ELF-1 (cell line): ENCODE measurements around the gene SSBP4.

Source experiments
- DNase-seq: peaks from one replicate; pipeline ENCODE4 v3.0.0-alpha.2; 2016; ENCODE audit warnings: low read depth, low spot score

The SSBP4 gene

GRCh38 chr19:18420930-18421329 is 1.7 kb downstream of the SSBP4 start:
- DNase-seq: no peak

GRCh38 chr19:18421371-18421959 is 2.3 kb downstream of the SSBP4 start:
- no peak for DNase-seq

DNA sequence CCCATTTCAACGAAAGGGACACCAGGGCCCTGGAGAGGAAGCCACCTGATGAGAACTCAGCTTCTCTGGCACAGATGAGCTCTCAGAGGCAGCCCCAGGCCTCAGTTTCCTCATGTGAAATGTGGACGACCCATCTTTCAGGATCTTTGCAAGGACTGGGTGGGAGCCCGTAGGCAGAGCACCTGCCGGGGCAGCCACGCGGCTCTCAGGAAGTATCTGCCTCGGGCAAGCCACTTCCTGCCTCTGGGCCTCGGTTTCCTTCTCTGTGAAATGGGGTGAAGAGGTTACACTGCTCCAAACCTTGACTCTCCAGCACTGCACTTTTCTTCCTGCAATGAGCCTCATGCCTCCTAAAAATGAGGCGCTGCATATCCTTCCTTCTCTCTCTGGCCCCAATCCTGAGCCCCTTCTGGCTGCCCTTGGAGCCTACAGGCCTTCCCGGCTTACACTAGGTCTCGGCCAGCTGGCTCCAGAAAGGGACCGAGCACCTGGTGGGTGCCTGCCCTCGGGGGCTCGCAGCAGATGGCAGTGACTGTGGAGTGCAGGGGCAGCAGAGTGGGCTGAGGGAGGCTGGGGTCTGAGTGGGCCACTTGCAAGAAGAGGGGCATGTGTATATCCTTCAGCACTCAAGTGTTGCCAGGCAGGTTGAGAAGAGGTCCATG is 3.5 kb downstream of the SSBP4 start:
- DNase-seq: no peak

- DNase-seq: no peak
These were observed 4.2 kb downstream of the SSBP4 start for GRCh38 chr19:18423258-18424020.

- no peak for DNase-seq
These were observed 5.1 kb downstream of the SSBP4 start for GRCh38 chr19:18424122-18424889.

- DNase-seq: no peak
These were observed 5.8 kb downstream of the SSBP4 start for GRCh38 chr19:18424890-18425514.

- no peak for DNase-seq
These were observed 6.6 kb downstream of the SSBP4 start for GRCh38 chr19:18425515-18426415.

DNA sequence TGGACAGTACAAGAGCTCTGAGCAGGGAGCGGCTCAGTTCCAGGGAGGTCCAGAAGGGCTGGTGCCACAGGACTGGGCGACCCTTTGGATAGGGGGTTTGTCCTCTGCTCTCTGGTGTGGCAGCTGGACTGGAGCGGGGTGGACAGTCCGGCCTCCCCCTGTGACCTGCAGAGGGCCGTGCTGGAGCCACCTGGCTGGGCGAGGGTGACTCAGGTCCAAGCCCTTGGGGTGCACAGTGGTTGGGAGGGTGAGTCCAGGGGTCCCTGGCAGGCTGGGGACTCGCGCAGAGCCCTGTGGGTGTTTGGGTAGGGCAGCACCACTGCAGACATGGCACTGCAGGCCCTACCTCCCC is 7.2 kb downstream of the SSBP4 start:
- DNase-seq: no peak

DNA sequence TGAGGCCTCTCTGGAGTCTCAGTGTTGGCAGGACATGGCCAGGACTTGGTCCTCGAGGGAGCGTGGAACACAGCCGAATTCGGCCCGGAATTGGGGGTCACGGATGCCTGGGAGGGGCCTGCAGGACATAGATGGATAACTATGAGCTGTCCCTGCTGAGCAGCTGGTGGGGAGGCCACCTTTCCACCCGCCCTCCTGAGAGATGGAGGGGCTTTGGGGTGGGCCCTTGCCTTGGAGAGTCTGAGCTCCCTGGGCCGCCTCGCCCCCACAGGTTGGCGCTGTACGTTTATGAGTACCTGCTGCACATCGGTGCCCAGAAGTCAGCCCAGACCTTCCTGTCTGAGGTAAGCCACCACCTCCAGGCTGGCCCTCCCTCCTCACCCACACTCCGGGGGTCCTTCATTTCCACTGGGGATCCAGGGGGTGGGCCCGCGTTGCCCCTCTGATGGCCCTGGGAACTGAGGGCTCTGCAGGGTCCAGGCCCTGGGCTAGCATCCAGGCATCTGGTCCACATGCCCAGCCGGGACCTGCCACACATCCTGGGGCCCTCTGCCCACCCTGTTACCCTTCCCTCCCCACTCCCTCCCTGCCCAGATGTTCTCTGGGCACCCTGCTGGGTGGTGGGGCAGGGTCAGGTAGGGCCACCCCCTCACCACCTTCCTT is 8.0 kb downstream of the SSBP4 start:
- DNase-seq: no peak

DNA sequence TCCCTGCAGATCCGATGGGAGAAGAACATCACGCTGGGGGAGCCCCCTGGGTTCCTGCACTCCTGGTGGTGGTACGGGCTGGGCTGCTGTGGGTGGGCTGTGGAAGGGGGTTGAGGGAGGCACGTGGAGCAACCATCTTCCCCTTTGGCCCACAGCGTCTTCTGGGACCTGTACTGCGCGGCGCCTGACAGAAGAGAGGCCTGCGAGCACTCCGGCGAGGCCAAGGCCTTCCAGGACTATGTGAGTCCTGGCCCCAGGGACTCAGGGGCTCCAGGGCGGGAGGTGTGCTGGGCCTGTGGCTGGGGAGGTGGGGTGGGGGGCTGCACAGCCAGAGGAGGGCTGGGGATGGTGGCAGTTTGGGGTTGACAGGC is 8.5 kb downstream of the SSBP4 start:
- DNase-seq: no peak

DNA sequence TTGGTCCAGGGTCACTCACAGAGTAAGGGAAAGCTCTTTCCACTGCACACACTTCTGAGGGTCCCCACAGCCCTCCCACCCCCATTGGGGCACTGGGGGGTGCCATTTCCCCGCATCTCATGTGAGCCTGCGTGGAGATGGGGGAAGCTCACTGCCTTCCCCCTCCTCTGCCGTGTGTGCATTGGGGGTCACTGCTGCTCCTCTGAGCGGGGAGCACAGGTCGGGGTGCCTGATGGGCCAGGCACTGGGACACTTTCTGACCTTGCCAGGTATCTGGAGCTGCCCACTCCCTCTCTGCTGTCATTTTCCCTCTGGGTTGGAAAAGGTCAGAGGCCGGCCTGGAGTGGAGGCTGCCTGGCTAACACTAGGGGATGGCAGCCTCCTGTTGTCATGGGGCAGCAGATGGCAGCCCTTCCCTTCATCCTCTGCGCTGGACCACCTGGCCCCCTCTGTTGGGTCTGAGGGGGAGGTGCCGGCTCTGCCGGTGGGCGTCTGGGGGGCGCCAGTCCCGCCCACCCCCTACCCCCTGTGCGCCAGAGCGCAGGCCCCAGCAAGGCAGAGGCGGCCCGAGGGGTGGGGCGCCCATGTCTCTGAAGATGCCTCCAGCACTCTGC is 9.1 kb downstream of the SSBP4 start:
- DNase-seq: no peak

DNA sequence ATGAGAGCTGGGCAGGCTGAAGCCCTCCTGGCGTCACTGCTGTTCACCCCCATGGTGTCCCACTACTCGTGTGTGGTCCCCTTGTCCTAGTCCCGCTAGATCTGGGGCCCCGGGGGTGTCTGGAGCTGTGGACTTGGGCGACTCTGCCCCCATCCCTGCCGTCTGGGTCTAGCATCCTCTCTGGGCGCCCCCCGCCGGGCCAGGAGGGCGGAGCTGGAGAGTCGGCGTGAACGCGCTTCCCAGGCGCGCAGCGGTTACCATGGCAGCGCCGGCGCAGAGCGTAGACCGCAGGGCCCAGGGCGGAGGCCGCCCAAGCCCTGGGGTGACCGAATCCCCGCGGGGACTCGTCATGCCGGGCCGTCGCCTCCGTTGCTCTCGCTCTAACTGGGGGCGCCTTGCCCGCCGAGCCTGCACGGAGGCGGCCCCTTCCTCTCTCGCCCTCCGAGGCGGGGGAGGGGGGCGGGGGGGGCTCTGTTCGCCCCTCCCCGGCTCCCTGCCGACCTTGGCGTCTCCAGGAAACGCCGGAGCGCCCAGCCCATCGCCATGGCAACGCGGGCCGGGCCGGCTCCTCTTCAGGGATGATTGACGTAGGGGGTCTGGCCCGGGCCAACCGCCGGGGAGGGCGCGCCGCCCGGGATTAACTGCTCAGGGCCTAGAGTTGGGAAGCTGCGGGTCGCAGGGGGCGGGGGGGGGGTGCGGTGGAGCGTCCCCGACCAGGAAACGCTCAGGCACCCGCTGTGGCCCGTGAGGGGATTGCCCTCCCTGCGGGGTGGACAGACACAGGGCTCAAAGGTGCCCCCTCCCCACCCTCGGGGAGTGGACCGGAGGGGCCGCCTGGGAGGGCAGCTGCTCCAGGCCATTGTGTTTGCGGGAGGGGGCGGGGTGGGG is 9.8 kb downstream of the SSBP4 start:
- peak; percentile 95 for DNase-seq

- DNase-seq: no peak
These were observed 10.7 kb downstream of the SSBP4 start for GRCh38 chr19:18429717-18430416.

- no peak for DNase-seq
These were observed 11.4 kb downstream of the SSBP4 start for GRCh38 chr19:18430417-18431144.

DNA sequence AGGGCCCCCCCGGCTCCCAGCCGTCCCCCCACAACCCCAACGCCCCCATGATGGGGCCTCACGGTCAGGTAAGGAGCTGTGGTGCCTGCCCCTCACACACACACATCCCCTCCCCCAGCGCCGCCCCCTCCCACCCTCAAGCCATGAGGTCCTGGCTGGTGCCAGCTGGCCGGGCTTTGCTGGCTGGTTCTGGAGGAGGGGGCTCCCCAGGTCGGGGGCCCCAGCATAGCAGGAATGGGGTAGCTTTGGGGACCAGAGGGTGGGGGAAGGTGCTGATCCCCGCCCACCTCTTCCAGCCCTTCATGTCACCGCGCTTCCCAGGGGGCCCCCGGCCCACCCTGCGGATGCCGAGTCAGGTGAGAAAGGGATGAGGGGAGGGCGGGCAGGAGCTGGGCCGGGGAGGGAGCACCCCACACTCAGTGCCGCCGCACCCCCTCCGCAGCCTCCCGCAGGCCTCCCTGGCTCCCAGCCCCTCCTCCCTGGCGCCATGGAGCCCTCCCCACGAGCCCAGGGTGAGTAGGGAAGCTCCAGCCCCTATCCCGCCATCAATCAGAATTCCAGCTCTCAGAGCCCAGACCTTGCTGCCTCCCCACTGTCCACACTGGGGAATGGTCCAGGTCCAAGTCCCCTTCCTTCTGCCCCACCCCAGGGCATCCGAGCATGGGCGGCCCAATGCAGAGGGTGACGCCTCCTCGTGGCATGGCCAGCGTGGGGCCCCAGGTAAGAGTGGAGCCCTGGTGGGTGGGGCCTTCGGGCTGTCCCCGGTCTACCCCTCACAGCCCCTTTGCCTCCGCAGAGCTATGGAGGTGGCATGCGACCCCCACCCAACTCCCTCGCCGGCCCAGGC is 12.4 kb downstream of the SSBP4 start:
- DNase-seq: no peak

DNA sequence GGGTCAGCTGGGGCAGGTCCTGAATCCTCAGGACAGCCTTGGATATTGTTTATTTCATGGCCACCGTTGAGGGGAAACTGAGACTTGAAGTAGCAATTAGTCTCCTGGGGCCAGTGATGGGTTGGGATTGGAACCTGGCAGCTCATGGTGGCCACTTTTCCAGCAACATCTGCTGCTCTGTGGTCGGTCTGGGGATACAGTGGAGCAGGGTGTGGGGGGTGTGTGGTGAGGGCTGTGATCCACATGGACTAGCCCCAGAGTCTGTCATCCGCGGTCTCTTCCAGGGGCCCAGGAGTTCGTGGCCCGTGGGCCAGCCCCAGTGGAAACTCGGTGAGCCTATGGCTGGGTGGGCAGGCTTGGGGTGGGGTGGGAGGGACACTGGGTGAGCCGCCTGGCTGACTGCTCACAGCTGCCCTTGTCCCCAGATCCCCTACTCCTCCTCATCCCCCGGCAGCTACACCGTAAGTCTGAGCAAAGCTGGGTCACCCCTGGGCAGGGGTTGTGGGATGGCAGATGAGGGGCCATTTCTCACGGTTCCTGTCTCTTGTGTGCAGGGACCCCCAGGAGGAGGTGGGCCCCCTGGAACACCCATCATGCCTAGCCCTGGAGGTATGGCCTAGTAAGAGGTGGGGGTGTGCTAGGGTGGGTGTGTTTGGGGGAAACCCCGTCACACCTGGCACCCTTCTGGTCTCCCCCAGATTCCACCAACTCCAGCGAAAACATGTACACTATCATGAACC is 13.2 kb downstream of the SSBP4 start:
- no peak for DNase-seq
